Common myeloid progenitor, CD34-positive (primary cell): Measurements from ENCODE around the gene UPB1.
A peak's percentile ranks its signal among the peaks of the same experiment; 100 is the strongest.

Experiments
- CTCF ChIA-PET: fragments of 350-600 bp; sonication (Branson Sonifier 250); formaldehyde crosslinking; loops from one replicate; lab custom pipeline; 2021; ENCODE audit warnings: antibody characterized with exemption; lab: Charles Lee
- POLR2A ChIA-PET: fragments of 350-600 bp; sonication (Branson Sonifier 250); formaldehyde crosslinking; loops from one replicate; lab custom pipeline; 2021; ENCODE audit warnings: antibody characterized with exemption; lab: Charles Lee
- DNase-seq, 3 donors: peaks; one replicate each; pipeline versions ENCODE4 v3.0.0 to v3.0.0-alpha.2; 2013
- H3K27ac ChIP-seq, 2 experiments: 1 replicate in 1 of 2; 2 replicates in 1 of 2; pipeline ENCODE4 v1.7.0; 2013; ENCODE audit warnings: inconsistent platforms in 2 of 2, low read length in 2 of 2, mild to moderate bottlenecking in 2 of 2, low read depth in 1 of 2, moderate library complexity in 1 of 2; ENCODE audit not compliant: severe bottlenecking in 2 of 2, insufficient read depth in 1 of 2, poor library complexity in 1 of 2
- H3K27me3 ChIP-seq, 5 experiments: replicated peaks in 2 of 5; 1 replicate in 3 of 5; 2 replicates in 2 of 5; pipeline versions ENCODE4 v1.6.1 to v1.7.0; 2013; ENCODE audit warnings: low read length in 4 of 5, mild to moderate bottlenecking in 2 of 5, moderate library complexity in 2 of 5, inconsistent platforms in 1 of 5; ENCODE audit not compliant: insufficient read depth in 5 of 5, control insufficient read depth in 4 of 5
- H3K36me3 ChIP-seq, 4 experiments: 1 replicate in 2 of 4; 2 replicates in 2 of 4; pipeline versions ENCODE4 v1.6.1 to v1.7.0; 2013; ENCODE audit warnings: low read length in 3 of 4, control low read depth in 1 of 4, mild to moderate bottlenecking in 1 of 4; ENCODE audit not compliant: control insufficient read depth in 4 of 4, insufficient read depth in 4 of 4
- H3K4me1 ChIP-seq, 4 experiments: 1 replicate in 3 of 4; 2 replicates in 1 of 4; pipeline versions ENCODE4 v1.6.1 to v1.7.1; 2013; ENCODE audit warnings: low read length in 3 of 4, mild to moderate bottlenecking in 3 of 4, control low read depth in 1 of 4, inconsistent platforms in 1 of 4, moderate library complexity in 1 of 4; ENCODE audit not compliant: control insufficient read depth in 4 of 4, insufficient read depth in 4 of 4; ENCODE audit errors: control extremely low read depth in 1 of 4
- H3K4me3 ChIP-seq, 7 experiments: 1 replicate in 4 of 7; 2 replicates in 3 of 7; pipeline versions ENCODE4 v1.5.1 to v1.7.0; 2013; ENCODE audit warnings: mild to moderate bottlenecking in 7 of 7, low read length in 6 of 7, moderate library complexity in 6 of 7, inconsistent platforms in 2 of 7, low read depth in 2 of 7, control low read depth in 1 of 7; ENCODE audit not compliant: insufficient read depth in 4 of 7, control insufficient read depth in 1 of 7; ENCODE audit errors: extremely low read depth in 1 of 7
- H3K9me3 ChIP-seq, 5 experiments: 1 replicate in 4 of 5; 2 replicates in 1 of 5; pipeline versions ENCODE4 v1.6.1 to v1.7.1; 2013; ENCODE audit warnings: low read length in 4 of 5, mild to moderate bottlenecking in 2 of 5, inconsistent platforms in 1 of 5, low read depth in 1 of 5, moderate library complexity in 1 of 5; ENCODE audit not compliant: control insufficient read depth in 4 of 5, insufficient read depth in 2 of 5; ENCODE audit errors: control extremely low read depth in 1 of 5
- WGBS: methylation state at CpG from one replicate; pipeline ENCODE4 v1.1.5; 2013; ENCODE audit not compliant: insufficient coverage; 5-methylcytosine and 5-hydroxymethylcytosine counted together

The UPB1 gene

DNA sequence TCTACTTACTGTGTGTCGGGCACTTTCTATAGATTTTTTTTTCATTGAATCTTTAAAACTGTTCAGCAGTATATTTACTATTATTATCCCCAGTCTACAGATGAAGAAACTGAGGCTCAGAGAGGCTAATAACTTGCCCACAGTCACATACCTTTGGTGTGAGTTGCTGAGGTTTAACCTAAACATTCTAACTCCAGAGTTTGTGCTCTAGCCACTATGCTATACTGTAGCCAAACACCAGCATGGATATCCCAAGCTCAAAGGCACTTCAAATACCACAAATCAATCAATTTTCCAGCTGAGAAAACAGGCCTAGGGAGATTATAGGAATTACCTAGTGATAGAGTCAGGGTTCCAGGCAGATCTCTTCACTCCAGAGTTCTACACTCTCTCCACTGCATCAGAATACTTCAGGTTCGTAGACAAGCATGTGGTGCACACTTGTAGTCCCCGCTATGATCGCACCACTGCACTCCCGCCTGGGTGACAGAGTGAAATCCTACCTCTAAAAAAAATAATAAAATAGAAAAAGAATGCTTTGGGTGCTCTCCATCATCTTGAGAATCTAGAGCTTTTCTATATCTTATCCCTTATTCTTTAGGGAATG, 20.4 kb upstream of the UPB1 start:
- no peaks in the 10 kb centered on the region for H3K36me3 ChIP-seq
- no CpG with 5 or more reads among the region's 5 CpGs for WGBS

GRCh38 chr22:24481641-24482040, 13.5 kb upstream of the UPB1 start:
- CTCF ChIA-PET = interaction anchor here (0.6 to 3.0 kb wide), 4 partner anchors 10 to 55 kb away, joined by 3 to 11 read pairs (median 4); partner anchors contain the start of gene ADORA2A
- no peaks in the 10 kb centered on the region for H3K9me3 ChIP-seq
- DNase-seq = no peak
- POLR2A ChIA-PET = no interaction called here
- WGBS = no CpG with 5 or more reads among the region's 1 CpG
- no peaks in the 10 kb centered on the region for H3K36me3 ChIP-seq
- peaks cover 0 to 8% (median 4%) of the 10 kb centered on the region in 4 experiments for H3K4me1 ChIP-seq
- H3K27ac ChIP-seq = no peak overlapping the region
- no peak overlapping the region for H3K4me3 ChIP-seq
- no peaks in the 10 kb centered on the region for H3K27me3 ChIP-seq

More for the DNA sequence above, 20.4 kb upstream of the UPB1 start:
- CTCF ChIA-PET = interaction anchor here (1.6 to 3.3 kb wide), 2 partner anchors 9 to 20 kb away, joined by 7 to 12 read pairs; no protein-coding TSS in a partner anchor
- Histone ChIP-seq H3K27ac (no peak overlapping the region), H3K4me3 (no peak overlapping the region), H3K9me3 (peaks cover 0 to 2% (median 0%) of the 10 kb centered on the region in 5 experiments), H3K4me1 (peaks cover 0 to 2% (median 0%) of the 10 kb centered on the region in 4 experiments), H3K27me3 (no peaks in the 10 kb centered on the region)
- POLR2A ChIA-PET = interaction anchor here (0.8 kb wide), 1 partner anchor 19 kb away, joined by 3 read pairs; no protein-coding TSS in a partner anchor
- DNase-seq = no peak

GRCh38 chr22:24482575-24482974, 12.6 kb upstream of the UPB1 start:
- WGBS = 48% methylated on average over 3 of the region's 3 CpGs
- DNase-seq = peak in 2 of 3 donors; percentile 55 to 73
- ChIA-PET CTCF (interaction anchor here (1.9 to 2.1 kb wide), 2 partner anchors 16 to 44 kb away, joined by 5 to 7 read pairs; no protein-coding TSS in a partner anchor), POLR2A (no interaction called here)
- Histone ChIP-seq H3K4me1 (peaks cover 0 to 11% (median 5%) of the 10 kb centered on the region in 4 experiments), H3K9me3 (no peaks in the 10 kb centered on the region), H3K4me3 (peak overlapping the region in 1 of 7 experiments; percentile 25), H3K27me3 (no peaks in the 10 kb centered on the region), H3K27ac (no peak overlapping the region), H3K36me3 (no peaks in the 10 kb centered on the region)

DNA sequence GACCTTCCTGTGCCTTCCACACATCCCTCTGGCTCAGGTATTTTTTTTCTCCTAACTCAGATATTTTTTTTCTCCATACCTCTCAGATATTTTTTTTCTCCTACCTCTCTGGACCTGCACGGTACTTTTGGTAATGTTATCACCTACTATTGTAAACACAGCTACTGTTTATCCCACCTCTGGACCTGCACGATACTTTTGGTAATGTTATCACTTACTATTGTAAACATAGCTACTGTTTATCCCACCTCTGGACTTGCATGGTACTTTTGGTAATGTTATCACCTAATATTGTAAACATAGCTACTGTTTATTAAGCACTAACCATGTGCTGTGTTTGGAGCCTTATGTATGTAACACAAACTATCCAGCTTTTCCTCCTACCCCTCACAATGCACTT, 12.1 kb upstream of the UPB1 start:
- no peak for DNase-seq
- WGBS = no CpG with 5 or more reads among the region's 2 CpGs
- no peak overlapping the region for H3K4me3 ChIP-seq
- ChIA-PET CTCF (interaction anchor here (1.8 to 2.1 kb wide), 3 partner anchors 8 to 44 kb away, joined by 5 to 7 read pairs (median 7); no protein-coding TSS in a partner anchor), POLR2A (no interaction called here)
- no peak overlapping the region for H3K27ac ChIP-seq
- H3K27me3 ChIP-seq = no peaks in the 10 kb centered on the region
- peaks cover 0 to 11% (median 5%) of the 10 kb centered on the region in 4 experiments for H3K4me1 ChIP-seq
- H3K36me3 ChIP-seq = no peaks in the 10 kb centered on the region
- H3K9me3 ChIP-seq = no peaks in the 10 kb centered on the region

DNA sequence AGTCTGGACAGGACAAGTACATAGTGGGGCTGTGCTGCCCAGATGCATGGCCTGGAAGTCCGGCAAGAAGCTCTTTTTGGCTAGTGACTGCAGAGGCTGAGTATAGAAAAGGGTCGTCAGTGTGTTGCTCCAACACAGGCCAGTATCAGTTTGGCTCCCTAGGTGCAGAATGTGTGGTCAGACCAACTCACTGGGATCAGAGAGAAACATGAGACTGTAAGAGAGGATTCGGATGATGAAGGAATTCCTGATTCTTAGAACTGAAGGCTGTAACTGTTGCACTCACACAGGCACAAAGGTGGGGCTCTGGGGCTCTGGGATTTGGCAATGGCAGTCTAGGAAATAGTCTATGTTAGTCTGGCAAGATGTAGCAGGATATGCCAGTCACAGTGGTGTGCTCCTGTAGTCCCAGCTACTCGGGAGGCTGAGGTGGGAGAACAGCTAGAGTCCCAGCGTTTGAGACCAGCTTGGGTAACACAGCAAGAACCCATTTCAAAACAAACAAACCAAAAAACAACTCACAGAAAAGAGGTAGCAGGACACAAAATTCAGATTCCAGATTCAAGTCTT, 11.1 kb upstream of the UPB1 start:
- Histone ChIP-seq H3K27ac (no peak overlapping the region), H3K27me3 (no peaks in the 10 kb centered on the region), H3K36me3 (no peaks in the 10 kb centered on the region), H3K4me3 (no peak overlapping the region), H3K4me1 (peaks cover 0 to 11% (median 5%) of the 10 kb centered on the region in 4 experiments), H3K9me3 (no peaks in the 10 kb centered on the region)
- POLR2A ChIA-PET = no interaction called here
- CTCF ChIA-PET = interaction anchor here (1.4 to 2.1 kb wide), 5 partner anchors 9 to 45 kb away, joined by 3 to 7 read pairs (median 5); no protein-coding TSS in a partner anchor
- DNase-seq = no peak
- WGBS = 90% methylated on average over 4 of the region's 5 CpGs

DNA sequence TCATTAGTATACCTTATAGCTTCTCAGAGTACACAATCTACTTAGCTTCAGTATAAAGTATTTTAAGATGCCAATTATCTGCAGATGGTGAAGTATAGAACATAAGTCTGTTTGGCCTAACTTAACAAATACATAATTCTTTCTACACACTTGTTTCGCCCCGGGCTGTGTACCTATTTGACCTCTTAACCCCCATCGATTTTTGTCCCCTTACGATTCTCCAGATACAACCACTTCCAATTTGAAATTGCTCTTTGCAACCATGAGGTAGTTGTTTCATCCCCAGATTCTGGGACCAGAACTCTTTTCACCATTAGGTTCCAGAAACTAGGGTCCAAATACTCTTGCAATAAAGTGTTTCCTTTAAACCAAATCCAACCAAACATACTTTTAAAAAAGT, 10.0 kb upstream of the UPB1 start:
- peaks cover 0 to 11% (median 5%) of the 10 kb centered on the region in 4 experiments for H3K4me1 ChIP-seq
- CTCF ChIA-PET = interaction anchor here (1.4 to 2.6 kb wide), 3 partner anchors 16 to 63 kb away, joined by 3 to 14 read pairs (median 3); no protein-coding TSS in a partner anchor

DNA sequence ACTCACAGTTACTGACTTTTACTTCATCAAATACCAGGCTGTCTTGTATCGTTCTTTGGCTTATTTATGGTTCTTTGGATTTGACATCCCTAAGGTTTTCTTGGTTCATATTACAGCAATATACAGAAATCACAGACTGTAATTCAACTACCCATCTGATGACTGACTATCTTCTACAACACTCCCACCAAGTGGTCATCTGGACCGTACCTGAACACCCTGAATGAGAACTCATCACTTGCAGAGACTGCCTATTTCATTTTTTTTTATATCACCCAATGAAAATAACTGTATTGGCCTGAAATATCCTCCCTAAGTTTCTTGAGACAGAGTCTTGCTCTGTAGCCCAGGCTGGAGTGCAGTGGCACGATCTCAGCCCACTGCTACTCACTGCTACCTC, 9.5 kb upstream of the UPB1 start:
- CTCF ChIA-PET = interaction anchor here (1.1 to 2.9 kb wide), 5 partner anchors 17 to 64 kb away, joined by 3 to 14 read pairs (median 3); partner anchors contain the start of gene ADORA2A
- H3K4me3 ChIP-seq = no peak overlapping the region
- no peaks in the 10 kb centered on the region for H3K36me3 ChIP-seq
- POLR2A ChIA-PET = no interaction called here
- DNase-seq = no peak
- 70% methylated on average over 2 of the region's 3 CpGs for WGBS
- H3K4me1 ChIP-seq = peaks cover 0 to 11% (median 5%) of the 10 kb centered on the region in 4 experiments
- H3K27me3 ChIP-seq = no peaks in the 10 kb centered on the region
- H3K27ac ChIP-seq = no peak overlapping the region
- H3K9me3 ChIP-seq = no peaks in the 10 kb centered on the region

More for the DNA sequence above, 10.0 kb upstream of the UPB1 start:
- H3K9me3 ChIP-seq = no peaks in the 10 kb centered on the region
- WGBS = 100% methylated on average over 4 of the region's 4 CpGs
- DNase-seq = no peak
- no peaks in the 10 kb centered on the region for H3K27me3 ChIP-seq
- H3K27ac ChIP-seq = no peak overlapping the region
- no peaks in the 10 kb centered on the region for H3K36me3 ChIP-seq
- no peak overlapping the region for H3K4me3 ChIP-seq
- POLR2A ChIA-PET = no interaction called here
